Suprapubic skin (tissue), 4 donors: ENCODE data around the gene GLIS1. TPM values are rescaled to one million over a fixed set of nuclear protein-coding genes. Genes with fewer than 3 reads are reported as not detected.

ENCODE experiments used
- DNase-seq, 2 donors: peaks; one replicate each; pipeline ENCODE4 v3.0.0-alpha.2; 2019; ENCODE audit warnings: low spot score in 2 of 2
- H3K27ac ChIP-seq: fragments of 200-600 bp; sonication (generic); one replicate; pipeline ENCODE4 v1.5.1; 2019
- H3K27me3 ChIP-seq: fragments of 200-600 bp; sonication (generic); one replicate; pipeline ENCODE4 v1.5.1; 2019
- H3K36me3 ChIP-seq: fragments of 200-600 bp; sonication (generic); one replicate; pipeline ENCODE4 v1.5.1; 2019
- H3K4me1 ChIP-seq: fragments of 200-600 bp; sonication (generic); one replicate; pipeline ENCODE4 v1.5.1; 2019
- H3K4me3 ChIP-seq: fragments of 200-600 bp; sonication (generic); one replicate; pipeline ENCODE4 v1.5.1; 2019; ENCODE audit warnings: mild to moderate bottlenecking
- H3K9me3 ChIP-seq: fragments of 200-600 bp; sonication (generic); one replicate; pipeline ENCODE4 v1.5.1; 2019
- EP300 ChIP-seq: sonication (generic); formaldehyde crosslinking; IDR thresholded peaks from one replicate; pipeline ENCODE4 v1.6.1; 2017; ENCODE audit warnings: antibody characterized with exemption
- POLR2A ChIP-seq, 2 donors: fragments of 450-650 bp; IDR thresholded peaks; one replicate each; pipeline ENCODE4 v1.6.1; 2017; ENCODE audit warnings: antibody characterized with exemption in 2 of 2, mild to moderate bottlenecking in 2 of 2, moderate library complexity in 2 of 2
- POLR2AphosphoS5 ChIP-seq, 3 donors: sonication (generic); formaldehyde crosslinking; IDR thresholded peaks; one replicate each; pipeline ENCODE4 v1.6.1; 2017; ENCODE audit warnings: antibody characterized with exemption in 3 of 3
- WGBS: methylation state at CpG from one replicate; pipeline ENCODE4 v1.1.5; 2018; 5-methylcytosine and 5-hydroxymethylcytosine counted together
- total RNA-seq, 4 donors: library from RNA; depleted of rRNA; stranded (reverse); fragments of >200 nt; gene quantifications; one replicate each; pipeline ENCODE4 v1.1.0, GENCODE V29; 2016
- TF ChIP-seq, protein P1 (sequence below), 2 donors: fragments of 200-600 bp in 1 of 2; fragments of 450-650 bp in 1 of 2; sonication (generic) in 1 of 2; IDR thresholded peaks; one replicate each; pipeline ENCODE4 v1.5.1; 2016 to 2019; ENCODE audit warnings: antibody characterized with exemption in 2 of 2, mild to moderate bottlenecking in 1 of 2, moderate library complexity in 1 of 2

The GLIS1 gene
- total RNA-seq, 4 donors from 2014 or later = 0.34 to 1.5 (median 0.59) TPM

DNA sequence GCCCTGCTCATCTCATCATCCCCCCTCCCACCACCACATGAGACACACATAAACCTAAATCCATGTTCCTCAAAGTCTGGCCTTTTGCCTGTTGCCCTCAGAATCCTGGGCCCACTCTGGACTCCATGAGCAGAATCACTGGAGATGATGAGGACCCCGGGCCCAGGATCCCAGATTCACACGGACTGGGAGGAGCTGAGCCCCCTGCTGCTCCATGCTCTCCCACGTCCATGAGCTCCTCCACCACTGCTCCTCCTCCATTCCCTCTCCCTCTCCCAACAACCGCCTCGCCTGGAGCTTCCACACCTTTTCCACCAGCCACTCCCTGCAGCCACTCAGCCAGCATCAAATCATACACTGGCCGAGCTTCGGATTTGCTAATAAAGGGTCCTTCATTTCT lies 47.6 kb downstream of the GLIS1 start:
- no peak for DNase-seq
- Histone ChIP-seq H3K4me1 (peaks cover 6% of the 10 kb centered on the region), H3K9me3 (no peaks in the 10 kb centered on the region), H3K27me3 (peaks cover 27% of the 10 kb centered on the region), H3K36me3 (no peaks in the 10 kb centered on the region), H3K27ac (no peak overlapping the region), H3K4me3 (no peak overlapping the region)
- no peak for TF ChIP-seq POLR2AphosphoS5 (IDR thresholded peaks at IDR 0.05)
- TF ChIP-seq POLR2A (IDR thresholded peaks at IDR 0.05) = no peak
- TF ChIP-seq, protein P1, sequence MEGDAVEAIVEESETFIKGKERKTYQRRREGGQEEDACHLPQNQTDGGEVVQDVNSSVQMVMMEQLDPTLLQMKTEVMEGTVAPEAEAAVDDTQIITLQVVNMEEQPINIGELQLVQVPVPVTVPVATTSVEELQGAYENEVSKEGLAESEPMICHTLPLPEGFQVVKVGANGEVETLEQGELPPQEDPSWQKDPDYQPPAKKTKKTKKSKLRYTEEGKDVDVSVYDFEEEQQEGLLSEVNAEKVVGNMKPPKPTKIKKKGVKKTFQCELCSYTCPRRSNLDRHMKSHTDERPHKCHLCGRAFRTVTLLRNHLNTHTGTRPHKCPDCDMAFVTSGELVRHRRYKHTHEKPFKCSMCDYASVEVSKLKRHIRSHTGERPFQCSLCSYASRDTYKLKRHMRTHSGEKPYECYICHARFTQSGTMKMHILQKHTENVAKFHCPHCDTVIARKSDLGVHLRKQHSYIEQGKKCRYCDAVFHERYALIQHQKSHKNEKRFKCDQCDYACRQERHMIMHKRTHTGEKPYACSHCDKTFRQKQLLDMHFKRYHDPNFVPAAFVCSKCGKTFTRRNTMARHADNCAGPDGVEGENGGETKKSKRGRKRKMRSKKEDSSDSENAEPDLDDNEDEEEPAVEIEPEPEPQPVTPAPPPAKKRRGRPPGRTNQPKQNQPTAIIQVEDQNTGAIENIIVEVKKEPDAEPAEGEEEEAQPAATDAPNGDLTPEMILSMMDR (IDR thresholded peaks at IDR 0.05) = no peak
- no peak for TF ChIP-seq EP300
- WGBS = 93% methylated on average over 7 of the region's 7 CpGs

GRCh38 chr1:53690411-53690810 lies 48.6 kb downstream of the GLIS1 start:
- Histone ChIP-seq H3K36me3 (no peaks in the 10 kb centered on the region), H3K9me3 (no peaks in the 10 kb centered on the region), H3K27me3 (peaks cover 34% of the 10 kb centered on the region), H3K4me3 (no peak overlapping the region), H3K4me1 (peaks cover 6% of the 10 kb centered on the region), H3K27ac (no peak overlapping the region)
- DNase-seq = no peak
- 66% methylated on average over 11 of the region's 11 CpGs for WGBS
- TF ChIP-seq POLR2A (IDR thresholded peaks at IDR 0.05) (no peak), POLR2AphosphoS5 (IDR thresholded peaks at IDR 0.05) (no peak), EP300 (no peak)
- TF ChIP-seq, protein P1 (IDR thresholded peaks at IDR 0.05) = no peak

DNA sequence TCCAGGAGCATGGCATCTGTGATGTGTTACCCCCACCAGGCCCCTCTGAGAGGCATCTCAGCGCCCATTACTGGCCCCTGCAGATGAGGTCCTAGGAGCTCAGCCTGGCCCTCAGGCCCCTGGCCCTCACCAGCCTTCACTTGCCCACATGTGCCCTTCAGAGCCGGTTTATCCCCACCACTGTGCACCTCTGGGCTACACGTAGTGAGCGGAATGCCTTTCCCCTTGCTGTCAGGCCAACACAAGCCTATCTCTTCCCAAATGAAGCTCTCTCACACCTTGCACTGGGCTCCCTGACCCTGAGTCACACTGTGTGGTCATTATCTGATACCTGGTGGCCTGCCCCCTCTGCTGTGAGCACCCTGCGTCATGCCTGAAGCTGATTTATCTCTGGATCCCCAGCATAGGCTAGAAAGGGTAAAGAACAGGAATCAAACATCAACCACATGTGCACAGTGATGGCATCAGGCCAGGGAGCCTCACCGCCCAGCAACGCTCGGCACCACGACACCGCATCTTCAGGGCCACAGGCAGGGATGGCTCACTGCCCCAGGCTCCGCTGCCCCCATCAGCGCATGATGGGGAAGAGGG lies 49.1 kb downstream of the GLIS1 start:
- Histone ChIP-seq H3K9me3 (no peaks in the 10 kb centered on the region), H3K27me3 (peaks cover 39% of the 10 kb centered on the region), H3K27ac (no peak overlapping the region), H3K36me3 (no peaks in the 10 kb centered on the region), H3K4me3 (no peak overlapping the region), H3K4me1 (peaks cover 6% of the 10 kb centered on the region)
- no peak for DNase-seq
- TF ChIP-seq, protein P1 (IDR thresholded peaks at IDR 0.05) = no peak
- TF ChIP-seq EP300 (no peak), POLR2A (IDR thresholded peaks at IDR 0.05) (no peak), POLR2AphosphoS5 (IDR thresholded peaks at IDR 0.05) (no peak)
- WGBS = 98% methylated on average over 5 of the region's 12 CpGs

DNA sequence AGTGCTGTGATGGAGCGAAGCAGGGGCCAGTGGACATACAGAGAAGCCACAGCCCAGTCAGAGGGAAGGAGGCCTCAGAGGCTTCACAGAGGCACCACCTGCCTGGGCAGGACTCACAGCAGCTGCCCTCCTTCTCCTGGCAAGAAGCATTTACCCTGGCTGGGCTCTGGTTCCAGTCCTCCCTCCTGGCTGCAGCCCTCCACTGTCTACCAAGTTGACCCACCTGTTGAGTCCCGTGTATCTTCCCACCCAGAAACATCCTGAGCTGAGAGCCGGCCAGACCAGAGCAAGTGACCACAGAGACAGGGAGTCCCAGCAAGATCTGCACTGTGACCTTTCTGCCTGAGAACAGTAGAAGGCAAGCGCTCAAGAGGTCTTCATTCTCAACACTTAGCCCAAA lies 49.7 kb downstream of the GLIS1 start:
- TF ChIP-seq, protein P1 (IDR thresholded peaks at IDR 0.05) = no peak
- TF ChIP-seq POLR2AphosphoS5 (IDR thresholded peaks at IDR 0.05) (no peak), EP300 (no peak), POLR2A (IDR thresholded peaks at IDR 0.05) (no peak)
- Histone ChIP-seq H3K9me3 (no peaks in the 10 kb centered on the region), H3K4me1 (peaks cover 6% of the 10 kb centered on the region), H3K27me3 (peaks cover 39% of the 10 kb centered on the region), H3K4me3 (no peak overlapping the region), H3K36me3 (no peaks in the 10 kb centered on the region), H3K27ac (no peak overlapping the region)
- WGBS = 83% methylated on average over 2 of the region's 4 CpGs
- no peak for DNase-seq

GRCh38 chr1:53688381-53689102 lies 50.4 kb downstream of the GLIS1 start:
- H3K27me3 ChIP-seq = peaks cover 37% of the 10 kb centered on the region
- TF ChIP-seq POLR2AphosphoS5 (IDR thresholded peaks at IDR 0.05) = no peak
- TF ChIP-seq, protein P1 (IDR thresholded peaks at IDR 0.05) = no peak
- no peak for TF ChIP-seq POLR2A (IDR thresholded peaks at IDR 0.05)
- TF ChIP-seq EP300 = no peak
- H3K9me3 ChIP-seq = no peaks in the 10 kb centered on the region
- H3K36me3 ChIP-seq = no peaks in the 10 kb centered on the region
- 59% methylated on average over 10 of the region's 10 CpGs for WGBS
- H3K4me3 ChIP-seq = no peak overlapping the region
- DNase-seq = no peak
- peaks cover 6% of the 10 kb centered on the region for H3K4me1 ChIP-seq
- H3K27ac ChIP-seq = no peak overlapping the region
